Measurements from ENCODE around the gene MRI1. TPM values are rescaled to one million over a fixed set of nuclear protein-coding genes. Genes with fewer than 3 reads are reported as not detected.

MRI1 gene
- total and polyA plus RNA-seq, 2 experiments from 2014 or later, result 12.3 to 44.5 TPM

DNA sequence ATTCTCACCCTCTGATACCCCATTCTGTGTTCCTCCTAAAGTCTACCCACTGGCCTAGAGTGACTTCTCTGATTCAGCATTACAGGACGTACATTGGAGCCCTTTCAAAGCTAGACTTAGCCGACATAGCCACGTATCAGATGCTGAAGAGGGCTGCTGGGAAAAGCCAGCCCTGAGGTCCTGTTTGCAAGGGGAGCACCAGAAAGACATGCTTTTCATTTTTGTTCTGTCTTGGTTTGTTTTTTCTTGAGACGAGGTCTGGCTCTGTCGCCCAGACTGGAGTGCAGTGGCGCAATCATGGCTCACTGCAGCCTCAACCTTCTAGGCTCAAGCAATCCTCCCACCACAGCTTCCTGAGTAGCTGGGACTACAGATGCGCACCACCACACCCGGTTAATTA is 24.7 kb downstream of the MRI1 start:
- Histone ChIP-seq H3K27ac (ENCODE audit: low read depth) (no peak overlapping the region), H2AFZ (no peak overlapping the region)
- TF ChIP-seq EZH2 (IDR thresholded peaks at IDR 0.05; ENCODE audit: low read depth, unreplicated experiment) (no peak), POLR2AphosphoS5 (IDR thresholded peaks at IDR 0.05; ENCODE audit: low read depth) (no peak), NANOG (IDR thresholded peaks at IDR 0.05; ENCODE audit: borderline replicate concordance) (no peak), CREB1 (CRISPR knock-in tag; IDR thresholded peaks at IDR 0.05; ENCODE audit: low read depth) (no peak), ZNF331 (CRISPR knock-in tag; IDR thresholded peaks at IDR 0.05; ENCODE audit: low read depth) (no peak), ZNF114 (CRISPR knock-in tag; IDR thresholded peaks at IDR 0.05) (no peak)
- TF ChIP-seq, protein P1, sequence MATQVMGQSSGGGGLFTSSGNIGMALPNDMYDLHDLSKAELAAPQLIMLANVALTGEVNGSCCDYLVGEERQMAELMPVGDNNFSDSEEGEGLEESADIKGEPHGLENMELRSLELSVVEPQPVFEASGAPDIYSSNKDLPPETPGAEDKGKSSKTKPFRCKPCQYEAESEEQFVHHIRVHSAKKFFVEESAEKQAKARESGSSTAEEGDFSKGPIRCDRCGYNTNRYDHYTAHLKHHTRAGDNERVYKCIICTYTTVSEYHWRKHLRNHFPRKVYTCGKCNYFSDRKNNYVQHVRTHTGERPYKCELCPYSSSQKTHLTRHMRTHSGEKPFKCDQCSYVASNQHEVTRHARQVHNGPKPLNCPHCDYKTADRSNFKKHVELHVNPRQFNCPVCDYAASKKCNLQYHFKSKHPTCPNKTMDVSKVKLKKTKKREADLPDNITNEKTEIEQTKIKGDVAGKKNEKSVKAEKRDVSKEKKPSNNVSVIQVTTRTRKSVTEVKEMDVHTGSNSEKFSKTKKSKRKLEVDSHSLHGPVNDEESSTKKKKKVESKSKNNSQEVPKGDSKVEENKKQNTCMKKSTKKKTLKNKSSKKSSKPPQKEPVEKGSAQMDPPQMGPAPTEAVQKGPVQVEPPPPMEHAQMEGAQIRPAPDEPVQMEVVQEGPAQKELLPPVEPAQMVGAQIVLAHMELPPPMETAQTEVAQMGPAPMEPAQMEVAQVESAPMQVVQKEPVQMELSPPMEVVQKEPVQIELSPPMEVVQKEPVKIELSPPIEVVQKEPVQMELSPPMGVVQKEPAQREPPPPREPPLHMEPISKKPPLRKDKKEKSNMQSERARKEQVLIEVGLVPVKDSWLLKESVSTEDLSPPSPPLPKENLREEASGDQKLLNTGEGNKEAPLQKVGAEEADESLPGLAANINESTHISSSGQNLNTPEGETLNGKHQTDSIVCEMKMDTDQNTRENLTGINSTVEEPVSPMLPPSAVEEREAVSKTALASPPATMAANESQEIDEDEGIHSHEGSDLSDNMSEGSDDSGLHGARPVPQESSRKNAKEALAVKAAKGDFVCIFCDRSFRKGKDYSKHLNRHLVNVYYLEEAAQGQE (IDR thresholded peaks at IDR 0.05; ENCODE audit: unreplicated experiment), result no peak
- TF ChIP-seq, protein P2, sequence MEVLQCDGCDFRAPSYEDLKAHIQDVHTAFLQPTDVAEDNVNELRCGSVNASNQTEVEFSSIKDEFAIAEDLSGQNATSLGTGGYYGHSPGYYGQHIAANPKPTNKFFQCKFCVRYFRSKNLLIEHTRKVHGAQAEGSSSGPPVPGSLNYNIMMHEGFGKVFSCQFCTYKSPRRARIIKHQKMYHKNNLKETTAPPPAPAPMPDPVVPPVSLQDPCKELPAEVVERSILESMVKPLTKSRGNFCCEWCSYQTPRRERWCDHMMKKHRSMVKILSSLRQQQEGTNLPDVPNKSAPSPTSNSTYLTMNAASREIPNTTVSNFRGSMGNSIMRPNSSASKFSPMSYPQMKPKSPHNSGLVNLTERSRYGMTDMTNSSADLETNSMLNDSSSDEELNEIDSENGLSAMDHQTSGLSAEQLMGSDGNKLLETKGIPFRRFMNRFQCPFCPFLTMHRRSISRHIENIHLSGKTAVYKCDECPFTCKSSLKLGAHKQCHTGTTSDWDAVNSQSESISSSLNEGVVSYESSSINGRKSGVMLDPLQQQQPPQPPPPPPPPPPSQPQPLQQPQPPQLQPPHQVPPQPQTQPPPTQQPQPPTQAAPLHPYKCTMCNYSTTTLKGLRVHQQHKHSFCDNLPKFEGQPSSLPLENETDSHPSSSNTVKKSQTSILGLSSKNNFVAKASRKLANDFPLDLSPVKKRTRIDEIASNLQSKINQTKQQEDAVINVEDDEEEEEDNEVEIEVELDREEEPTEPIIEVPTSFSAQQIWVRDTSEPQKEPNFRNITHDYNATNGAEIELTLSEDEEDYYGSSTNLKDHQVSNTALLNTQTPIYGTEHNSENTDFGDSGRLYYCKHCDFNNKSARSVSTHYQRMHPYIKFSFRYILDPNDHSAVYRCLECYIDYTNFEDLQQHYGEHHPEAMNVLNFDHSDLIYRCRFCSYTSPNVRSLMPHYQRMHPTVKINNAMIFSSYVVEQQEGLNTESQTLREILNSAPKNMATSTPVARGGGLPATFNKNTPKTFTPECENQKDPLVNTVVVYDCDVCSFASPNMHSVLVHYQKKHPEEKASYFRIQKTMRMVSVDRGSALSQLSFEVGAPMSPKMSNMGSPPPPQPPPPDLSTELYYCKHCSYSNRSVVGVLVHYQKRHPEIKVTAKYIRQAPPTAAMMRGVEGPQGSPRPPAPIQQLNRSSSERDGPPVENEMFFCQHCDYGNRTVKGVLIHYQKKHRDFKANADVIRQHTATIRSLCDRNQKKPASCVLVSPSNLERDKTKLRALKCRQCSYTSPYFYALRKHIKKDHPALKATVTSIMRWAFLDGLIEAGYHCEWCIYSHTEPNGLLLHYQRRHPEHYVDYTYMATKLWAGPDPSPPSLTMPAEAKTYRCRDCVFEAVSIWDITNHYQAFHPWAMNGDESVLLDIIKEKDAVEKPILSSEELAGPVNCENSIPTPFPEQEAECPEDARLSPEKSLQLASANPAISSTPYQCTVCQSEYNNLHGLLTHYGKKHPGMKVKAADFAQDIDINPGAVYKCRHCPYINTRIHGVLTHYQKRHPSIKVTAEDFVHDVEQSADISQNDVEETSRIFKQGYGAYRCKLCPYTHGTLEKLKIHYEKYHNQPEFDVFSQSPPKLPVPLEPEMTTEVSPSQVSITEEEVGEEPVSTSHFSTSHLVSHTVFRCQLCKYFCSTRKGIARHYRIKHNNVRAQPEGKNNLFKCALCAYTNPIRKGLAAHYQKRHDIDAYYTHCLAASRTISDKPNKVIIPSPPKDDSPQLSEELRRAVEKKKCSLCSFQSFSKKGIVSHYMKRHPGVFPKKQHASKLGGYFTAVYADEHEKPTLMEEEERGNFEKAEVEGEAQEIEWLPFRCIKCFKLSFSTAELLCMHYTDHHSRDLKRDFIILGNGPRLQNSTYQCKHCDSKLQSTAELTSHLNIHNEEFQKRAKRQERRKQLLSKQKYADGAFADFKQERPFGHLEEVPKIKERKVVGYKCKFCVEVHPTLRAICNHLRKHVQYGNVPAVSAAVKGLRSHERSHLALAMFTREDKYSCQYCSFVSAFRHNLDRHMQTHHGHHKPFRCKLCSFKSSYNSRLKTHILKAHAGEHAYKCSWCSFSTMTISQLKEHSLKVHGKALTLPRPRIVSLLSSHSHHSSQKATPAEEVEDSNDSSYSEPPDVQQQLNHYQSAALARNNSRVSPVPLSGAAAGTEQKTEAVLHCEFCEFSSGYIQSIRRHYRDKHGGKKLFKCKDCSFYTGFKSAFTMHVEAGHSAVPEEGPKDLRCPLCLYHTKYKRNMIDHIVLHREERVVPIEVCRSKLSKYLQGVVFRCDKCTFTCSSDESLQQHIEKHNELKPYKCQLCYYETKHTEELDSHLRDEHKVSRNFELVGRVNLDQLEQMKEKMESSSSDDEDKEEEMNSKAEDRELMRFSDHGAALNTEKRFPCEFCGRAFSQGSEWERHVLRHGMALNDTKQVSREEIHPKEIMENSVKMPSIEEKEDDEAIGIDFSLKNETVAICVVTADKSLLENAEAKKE (CRISPR knock-in tag; IDR thresholded peaks at IDR 0.05), result no peak
- TF ChIP-seq, protein P3, sequence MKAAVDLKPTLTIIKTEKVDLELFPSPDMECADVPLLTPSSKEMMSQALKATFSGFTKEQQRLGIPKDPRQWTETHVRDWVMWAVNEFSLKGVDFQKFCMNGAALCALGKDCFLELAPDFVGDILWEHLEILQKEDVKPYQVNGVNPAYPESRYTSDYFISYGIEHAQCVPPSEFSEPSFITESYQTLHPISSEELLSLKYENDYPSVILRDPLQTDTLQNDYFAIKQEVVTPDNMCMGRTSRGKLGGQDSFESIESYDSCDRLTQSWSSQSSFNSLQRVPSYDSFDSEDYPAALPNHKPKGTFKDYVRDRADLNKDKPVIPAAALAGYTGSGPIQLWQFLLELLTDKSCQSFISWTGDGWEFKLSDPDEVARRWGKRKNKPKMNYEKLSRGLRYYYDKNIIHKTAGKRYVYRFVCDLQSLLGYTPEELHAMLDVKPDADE (IDR thresholded peaks at IDR 0.05), result no peak

More for the DNA sequence above, 24.7 kb downstream of the MRI1 start:
- Mint-ChIP-seq H3K27ac (no peak overlapping the region), H3K36me3 (ENCODE audit: low read depth) (no peaks in the 10 kb centered on the region), H3K4me3 (no peak overlapping the region), H3K9me3 (no peaks in the 10 kb centered on the region), H3K27me3 (ENCODE audit: insufficient read depth, low read depth, poor library complexity) (peaks cover 10% of the 10 kb centered on the region), H3K4me1 (peaks cover 8% of the 10 kb centered on the region)
- H3K79me2 ChIP-seq (replicated peaks; ENCODE audit: insufficient read depth), result no peaks in the 10 kb centered on the region
- H3K27me3 ChIP-seq (ENCODE audit: insufficient read depth), result no peaks in the 10 kb centered on the region
- H3K4me2 ChIP-seq, result no peak overlapping the region
- DNase-seq (ENCODE audit: low spot score) (no peak), ATAC-seq (no peak)
- H3F3A ChIP-seq (replicated peaks; ENCODE audit: low read depth), result peaks cover 4% of the 10 kb centered on the region; the same call in 1 of the 2 replicates
- no peaks in the 10 kb centered on the region for H4K20me1 ChIP-seq (replicated peaks; ENCODE audit: insufficient read depth)
- no peaks in the 10 kb centered on the region for H3K4me1 ChIP-seq (ENCODE audit: insufficient read depth)
- no peaks in the 10 kb centered on the region for H3K36me3 ChIP-seq (ENCODE audit: insufficient read depth)
- no peak overlapping the region for H3K4me3 ChIP-seq
- no peaks in the 10 kb centered on the region for H3K9me2 ChIP-seq (ENCODE audit: insufficient read depth)

Data from GM23338 (cell line).